Kidney tubule cell (primary cell): ENCODE results near the gene TH.
"Not testable (repeated sequence)": the region's sequence is repeated elsewhere in the genome, so short reads cannot be mapped to it uniquely, and the experiment has no call there.

Experiments
- DNase-seq: peaks from one replicate; pipeline ENCODE4 v3.0.0-alpha.2; 2018; ENCODE audit warnings: low spot score

TH gene

DNA sequence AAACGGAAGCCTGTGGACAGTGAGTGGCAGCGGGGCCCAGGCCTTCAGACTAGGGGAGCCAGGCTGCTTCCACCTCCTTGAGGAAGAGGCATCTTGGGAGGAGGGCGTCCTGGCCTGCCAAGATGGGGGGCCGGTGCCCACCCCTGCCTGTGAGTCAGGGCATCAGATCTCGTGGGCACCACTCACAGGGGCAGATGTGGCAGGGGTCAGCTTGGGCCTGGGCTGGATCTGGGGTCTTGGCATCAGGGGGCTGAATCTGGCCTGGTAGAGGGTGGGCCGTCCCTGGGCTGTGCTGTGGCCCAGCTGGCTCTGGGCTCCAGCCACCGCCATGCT is 24.1 kb upstream of the TH start:
- no peak for DNase-seq

GRCh38 chr11:2194877-2195755 is 23.5 kb upstream of the TH start:
- peak; percentile 19 for DNase-seq

DNA sequence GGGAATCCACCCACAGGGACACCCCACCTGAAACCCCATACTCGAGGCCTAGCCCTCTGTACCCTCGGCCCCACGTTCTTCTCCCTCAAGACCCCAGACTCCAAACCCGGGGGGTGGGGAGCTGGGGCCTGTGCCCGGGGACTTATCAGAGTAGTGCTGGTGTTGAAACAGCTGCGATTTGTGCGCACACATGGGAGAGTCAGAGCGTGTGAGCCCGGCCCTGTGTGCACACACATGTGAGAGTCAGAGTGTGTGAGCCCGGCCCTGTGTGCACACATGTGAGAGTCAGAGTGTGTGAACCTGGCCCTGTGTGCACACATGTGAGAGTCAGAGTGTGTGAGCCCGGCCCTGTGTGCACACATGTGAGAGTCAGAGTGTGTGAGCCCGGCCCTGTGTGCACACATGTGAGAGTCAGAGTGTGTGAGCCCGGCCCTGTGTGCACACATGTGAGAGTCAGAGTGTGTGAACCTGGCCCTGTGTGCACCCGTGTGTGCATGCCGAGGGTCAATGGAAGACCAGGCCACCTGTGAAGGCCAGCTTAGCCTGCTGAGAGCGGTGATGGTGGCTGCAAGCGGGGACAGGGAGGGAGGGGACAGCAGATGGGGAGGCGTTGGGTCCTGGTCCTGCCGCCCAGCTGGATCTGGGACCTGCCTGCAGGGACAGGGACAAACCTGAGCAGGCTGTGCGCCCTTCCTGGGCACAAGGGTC is 22.4 kb upstream of the TH start:
- DNase-seq, result not testable (repeated sequence)

DNA sequence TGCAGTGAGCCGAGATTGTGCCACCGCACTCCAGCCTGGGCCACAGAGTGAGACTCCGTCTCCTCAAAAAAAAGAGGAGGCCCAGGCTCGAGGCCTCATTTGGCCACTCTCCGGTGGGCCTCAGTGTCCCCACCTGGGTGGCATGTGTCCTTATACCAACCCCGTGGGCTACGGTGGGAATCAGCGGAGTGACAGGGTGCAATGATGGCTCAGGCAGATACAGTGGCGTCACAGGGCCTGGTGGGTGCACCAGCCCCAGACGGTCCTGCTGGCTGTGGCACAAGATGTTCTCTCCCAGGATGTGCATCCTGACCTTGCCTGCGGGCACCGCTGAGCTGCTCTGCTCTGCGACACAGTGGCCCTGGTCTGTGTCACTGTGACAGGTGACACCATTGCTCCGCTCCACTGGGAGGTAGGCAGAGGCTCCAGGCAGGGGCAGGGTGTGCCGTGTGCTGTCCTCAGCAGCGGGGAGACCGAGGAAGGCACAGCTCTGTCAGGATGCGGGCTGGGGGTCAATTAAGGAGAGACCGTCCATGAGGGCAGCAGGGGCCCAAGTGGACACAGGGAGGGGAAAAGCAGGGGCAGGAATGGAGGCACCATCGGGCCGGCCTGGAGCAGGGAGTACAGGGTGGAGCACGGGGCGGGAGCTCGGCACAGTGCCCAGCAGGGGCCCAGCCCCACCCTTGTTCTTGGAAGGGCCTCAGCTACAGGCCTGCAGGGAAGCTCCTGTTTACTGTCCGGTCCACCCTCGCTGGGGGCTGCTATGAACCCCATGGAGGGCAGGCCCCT is 21.7 kb upstream of the TH start:
- no peak for DNase-seq

DNA sequence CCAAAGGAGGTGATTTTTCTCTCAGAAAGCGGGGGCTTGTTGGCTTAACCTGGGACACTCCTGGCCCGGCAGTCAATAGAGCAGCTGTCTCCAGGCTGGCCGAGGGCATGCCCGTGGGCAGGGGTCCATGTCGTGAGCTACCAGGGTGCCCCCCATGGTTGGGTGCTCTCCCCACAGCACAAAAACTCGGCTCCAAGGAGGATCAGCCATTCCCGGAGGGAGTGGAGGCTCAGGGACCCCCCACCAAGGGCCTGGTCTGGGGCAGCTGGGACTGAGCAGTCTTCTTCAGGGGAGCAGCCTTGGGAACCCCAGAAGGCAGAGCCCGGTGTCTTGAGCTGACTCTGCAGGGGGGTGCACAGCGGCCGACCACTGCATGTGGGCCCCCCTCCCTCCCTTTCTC is 20.8 kb upstream of the TH start:
- no peak for DNase-seq

DNA sequence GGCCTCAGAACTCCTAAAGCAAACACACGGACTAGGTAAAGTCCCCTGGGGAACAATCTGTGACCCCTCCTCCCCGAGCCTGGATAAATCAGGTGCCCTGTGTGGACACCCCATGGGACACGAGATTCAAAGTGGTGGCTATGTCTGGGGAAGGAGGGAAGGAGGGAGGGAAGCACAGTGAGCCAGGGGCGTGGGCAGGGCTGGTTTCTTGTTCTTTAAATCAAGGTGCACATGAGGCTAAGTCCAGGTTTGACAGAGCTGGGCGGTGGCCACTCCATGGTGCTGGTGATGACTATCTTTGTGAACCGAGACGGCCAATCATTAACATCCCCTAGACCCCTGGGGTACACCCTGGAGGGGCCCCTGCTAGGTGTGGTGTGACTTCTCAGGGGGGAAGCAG is 20.3 kb upstream of the TH start:
- DNase-seq, result no peak

GRCh38 chr11:2190657-2191471 is 19.2 kb upstream of the TH start:
- no peak for DNase-seq

GRCh38 chr11:2189938-2190656 is 18.5 kb upstream of the TH start:
- DNase-seq, result no peak

GRCh38 chr11:2188745-2189144 is 17.1 kb upstream of the TH start:
- no peak for DNase-seq

DNA sequence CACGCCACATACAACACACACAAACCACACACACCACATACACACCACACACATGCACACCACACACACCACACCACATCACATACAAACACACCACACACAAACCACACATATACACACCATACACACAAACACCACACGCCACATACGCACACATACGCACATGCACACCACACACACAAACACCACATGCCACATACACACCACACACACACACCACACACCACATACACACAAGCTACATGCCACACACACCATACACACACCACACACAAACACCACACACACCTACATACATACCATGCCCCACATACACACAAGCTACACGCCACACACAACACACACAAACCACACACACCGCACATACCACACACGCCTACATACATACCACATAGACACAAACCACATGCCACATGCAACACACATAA is 15.7 kb upstream of the TH start:
- DNase-seq, result no peak

GRCh38 chr11:2186669-2187279 is 15.2 kb upstream of the TH start:
- peak; percentile 37 for DNase-seq

GRCh38 chr11:2185324-2186085 is 13.9 kb upstream of the TH start:
- DNase-seq, result no peak

DNA sequence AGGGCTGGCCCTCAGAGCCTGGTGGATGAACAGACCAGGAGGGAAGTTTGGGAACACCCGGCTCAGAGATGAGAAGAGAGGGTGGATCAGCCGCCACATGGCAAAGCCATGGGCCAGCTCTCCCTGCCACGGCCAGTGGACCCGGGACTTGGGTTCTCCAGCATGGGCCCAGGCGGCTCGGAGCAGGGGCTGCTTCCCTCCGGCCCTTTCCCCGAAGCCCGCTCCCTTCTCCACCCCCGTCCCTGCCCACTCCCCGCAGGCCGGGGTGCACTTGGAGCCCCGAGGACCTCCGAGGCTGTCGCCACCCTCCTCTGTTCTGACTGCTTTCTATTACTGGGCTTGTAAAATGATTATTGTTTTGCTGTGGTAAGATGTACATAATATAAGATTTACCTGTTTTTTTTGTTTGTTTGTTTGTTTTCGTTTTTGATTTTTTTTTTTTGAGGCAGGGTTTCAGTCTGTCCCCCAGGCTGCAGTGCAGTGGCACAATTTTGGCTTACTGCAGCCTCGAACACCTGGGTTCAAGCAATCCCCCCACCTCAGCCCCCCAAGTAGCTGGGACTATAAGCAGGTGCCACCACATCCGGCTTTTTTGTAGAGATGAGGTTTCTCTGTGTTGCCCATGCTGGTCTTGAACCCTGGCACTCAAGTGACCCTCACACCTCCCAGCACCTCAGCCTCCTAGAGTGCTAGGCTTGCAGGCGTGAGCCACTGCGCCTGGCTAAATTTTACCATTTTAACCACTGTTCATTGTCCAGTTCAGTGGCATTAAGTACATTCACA is 11.3 kb upstream of the TH start:
- no peak for DNase-seq

DNA sequence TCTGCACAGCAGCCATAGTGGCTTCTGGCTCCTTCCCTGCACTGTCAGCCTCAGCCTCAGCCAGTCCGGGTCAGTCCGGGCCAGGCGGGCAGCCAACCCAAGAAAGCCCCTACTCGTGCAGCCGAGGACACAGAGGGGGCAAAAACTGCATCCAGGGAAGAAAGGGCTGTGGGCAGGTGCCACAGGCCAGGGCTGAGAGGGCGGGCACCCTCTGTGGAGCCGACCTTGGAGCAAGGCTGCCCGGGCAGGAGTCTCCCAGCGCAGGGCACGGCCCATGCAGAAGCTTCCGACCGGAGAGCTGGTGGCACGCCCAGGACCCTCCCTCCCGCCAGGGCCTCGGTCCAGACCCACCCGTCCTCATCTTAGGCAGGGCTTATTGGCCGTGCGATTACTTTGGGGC is 10.5 kb upstream of the TH start:
- DNase-seq, result no peak

DNA sequence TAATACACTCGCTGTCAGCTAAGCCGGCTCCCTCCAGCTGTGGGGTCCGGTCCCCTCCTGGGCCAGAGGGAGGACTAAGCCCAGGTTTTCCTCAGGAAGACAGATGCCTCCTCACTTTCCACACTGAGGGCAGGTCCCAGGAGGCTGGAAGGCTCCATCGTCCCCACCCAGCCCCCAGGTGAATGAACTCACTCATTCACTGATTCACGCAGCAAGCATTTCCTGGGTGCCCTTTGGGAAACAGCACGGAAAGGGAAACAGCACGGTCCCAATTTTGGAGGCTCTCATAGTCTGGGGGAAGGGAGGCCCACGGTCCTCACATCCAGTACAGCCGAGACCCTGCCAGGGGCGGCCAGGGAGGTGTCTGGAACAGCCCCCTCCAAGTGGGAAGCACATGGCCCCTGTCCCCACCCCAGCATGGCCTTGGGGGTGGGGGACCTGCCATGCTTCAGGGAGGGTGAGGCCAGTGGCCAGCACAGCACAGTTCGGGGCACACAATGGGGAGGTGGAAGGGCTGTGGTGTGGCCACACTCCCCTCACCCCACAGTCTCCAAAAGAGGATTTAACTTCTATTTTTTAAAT is 9.3 kb upstream of the TH start:
- DNase-seq, result peak; percentile 39

DNA sequence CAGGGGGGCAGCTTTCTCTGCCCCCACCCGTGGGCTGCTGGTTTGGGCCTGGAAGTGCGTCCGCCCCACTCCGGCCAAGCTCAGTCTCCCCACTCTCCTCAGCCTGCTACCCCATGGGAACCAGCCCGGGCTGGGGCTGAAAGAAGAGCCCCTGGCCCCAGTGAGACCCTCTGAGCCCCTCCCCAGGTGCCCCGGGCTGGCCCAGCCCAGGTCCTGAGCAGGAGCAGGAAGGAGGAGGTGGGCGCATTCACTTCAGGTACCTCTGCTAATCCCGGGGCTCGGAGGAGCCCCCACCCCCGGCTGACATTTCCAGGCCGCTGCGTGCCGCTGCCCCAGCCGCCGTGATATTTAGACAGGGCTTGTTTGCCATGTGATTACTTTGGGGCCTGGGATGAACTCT is 8.7 kb upstream of the TH start:
- no peak for DNase-seq

GRCh38 chr11:2179516-2179915 is 7.9 kb upstream of the TH start:
- DNase-seq, result no peak

- DNase-seq, result peak; percentile 91
These were observed 7.4 kb upstream of the TH start for GRCh38 chr11:2178906-2179494.
